HG03064 (cell line): ENCODE measurements around the gene NT5C1A.

Source experiments
- ATAC-seq: cut with Tn5 transposase; IDR thresholded peaks from one replicate; pipeline ENCODE4 v1.9.1; 2021; ENCODE audit warnings: low read depth; ENCODE audit not compliant: unreplicated experiment

NT5C1A gene

GRCh38 chr1:39614488-39614887, 57.4 kb downstream of the NT5C1A start:
- ATAC-seq: no peak

GRCh38 chr1:39613250-39613649, 58.7 kb downstream of the NT5C1A start:
- ATAC-seq: no peak

GRCh38 chr1:39609618-39610331, 62.1 kb downstream of the NT5C1A start:
- no peak for ATAC-seq
